SK-N-DZ (cell line): ENCODE results near the gene GOSR1.
"Not testable (repeated sequence)": the region's sequence is repeated elsewhere in the genome, so short reads cannot be mapped to it uniquely, and the experiment has no call there.

Experiments
- DNase-seq: peaks from one replicate; pipeline ENCODE4 v3.0.0-alpha.2; 2015; ENCODE audit warnings: low spot score

GOSR1 gene

GRCh38 chr17:30561766-30562165 lies 84.6 kb downstream of the GOSR1 start:
- not testable (repeated sequence) for DNase-seq

DNA sequence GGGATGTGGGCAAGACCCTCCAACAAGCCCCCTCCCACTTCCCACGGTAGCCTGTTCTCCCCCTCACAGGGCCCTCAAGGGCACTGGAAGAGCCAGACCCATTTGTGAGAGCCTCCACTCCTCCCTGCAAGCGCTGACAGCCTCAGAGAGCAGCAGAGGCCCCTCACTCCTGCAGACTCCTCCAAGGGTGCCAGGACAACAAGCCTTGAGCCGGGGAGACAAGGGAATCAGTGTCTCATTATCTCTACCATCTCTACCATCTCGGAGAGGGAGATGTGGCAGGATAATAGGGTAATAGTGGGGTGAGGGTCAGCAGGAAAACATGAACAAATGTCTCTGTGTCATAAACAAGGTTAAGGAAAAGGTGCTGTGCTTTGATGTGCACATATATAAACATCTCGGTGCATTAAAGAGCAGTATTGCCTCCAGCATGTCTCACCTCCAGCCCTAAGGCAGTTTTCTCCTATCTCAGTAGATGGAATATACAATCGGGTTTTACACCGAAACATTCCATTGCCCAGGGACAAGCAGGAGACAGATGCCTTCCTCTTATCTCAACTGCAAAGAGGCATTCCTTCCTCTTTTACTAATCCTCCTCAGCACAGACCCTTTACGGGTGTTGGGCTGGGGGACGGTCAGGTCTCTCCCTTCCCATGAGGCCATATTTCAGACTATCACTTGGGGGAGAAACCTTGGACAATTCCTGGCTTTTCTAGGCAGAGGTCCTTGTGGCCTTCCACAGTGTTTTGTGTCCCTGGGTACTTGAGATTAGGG lies 86.1 kb downstream of the GOSR1 start:
- not testable (repeated sequence) for DNase-seq

DNA sequence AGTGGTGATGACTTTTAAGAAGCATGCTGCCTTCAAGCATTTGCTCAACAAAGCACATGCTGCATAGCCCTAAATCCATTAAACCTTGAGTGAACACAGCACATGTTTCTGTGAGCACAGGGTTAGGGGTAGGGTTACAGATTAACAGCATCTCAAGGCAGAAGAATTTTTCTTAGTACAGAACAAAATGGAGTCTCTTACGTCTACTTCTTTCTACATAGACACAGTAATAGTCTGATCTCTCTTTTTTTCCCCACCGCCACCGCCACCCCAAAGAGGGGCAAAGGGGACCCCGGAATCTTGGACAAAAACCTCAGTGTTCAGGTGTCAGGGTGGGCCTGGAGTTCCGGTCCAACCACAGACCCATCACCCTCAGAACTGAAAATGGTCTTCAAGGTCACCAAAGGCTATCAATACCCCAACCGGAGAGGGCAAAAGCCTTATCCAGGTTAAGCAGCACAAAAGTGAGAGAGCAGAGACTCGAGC lies 86.7 kb downstream of the GOSR1 start:
- DNase-seq = peak; percentile 60

DNA sequence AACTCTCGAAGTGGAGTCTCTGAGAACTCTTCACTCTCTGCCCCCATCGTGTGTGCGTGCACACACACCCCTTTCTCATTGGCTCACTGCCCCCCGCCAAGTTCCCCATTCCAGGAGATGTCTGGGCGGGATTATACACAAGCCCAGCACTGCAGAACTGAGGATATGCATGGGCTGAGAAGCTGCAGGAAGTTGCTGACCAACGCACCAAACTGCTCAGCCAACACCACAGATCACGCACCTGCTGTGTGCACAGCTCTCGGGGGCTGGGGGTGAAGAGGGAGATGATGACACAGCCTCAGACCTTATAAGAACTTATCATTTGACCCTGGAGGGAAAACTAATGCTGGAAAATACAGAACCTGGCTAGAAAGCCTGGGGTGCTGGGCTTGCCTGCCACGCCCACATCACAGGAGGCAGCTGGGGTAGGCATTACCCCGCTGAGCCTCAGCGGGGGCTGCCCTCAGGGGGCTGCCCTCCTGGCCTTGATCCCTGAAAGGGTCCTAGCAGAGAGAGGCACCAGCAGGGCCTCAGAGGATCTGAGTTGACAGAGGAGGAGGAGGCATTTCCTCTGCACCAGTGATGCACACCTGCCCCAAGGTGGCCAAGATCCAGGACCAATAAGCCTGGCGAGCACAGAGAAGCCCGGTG lies 87.3 kb downstream of the GOSR1 start:
- DNase-seq = not testable (repeated sequence)

GRCh38 chr17:30565073-30565935 lies 88.1 kb downstream of the GOSR1 start:
- no peak for DNase-seq

GRCh38 chr17:30566104-30566503 lies 88.9 kb downstream of the GOSR1 start:
- DNase-seq = not testable (repeated sequence)

GRCh38 chr17:30566516-30567225 lies 89.5 kb downstream of the GOSR1 start:
- peak; percentile 73 for DNase-seq

GRCh38 chr17:30567231-30568116 lies 90.3 kb downstream of the GOSR1 start:
- peak; percentile 99 for DNase-seq

DNA sequence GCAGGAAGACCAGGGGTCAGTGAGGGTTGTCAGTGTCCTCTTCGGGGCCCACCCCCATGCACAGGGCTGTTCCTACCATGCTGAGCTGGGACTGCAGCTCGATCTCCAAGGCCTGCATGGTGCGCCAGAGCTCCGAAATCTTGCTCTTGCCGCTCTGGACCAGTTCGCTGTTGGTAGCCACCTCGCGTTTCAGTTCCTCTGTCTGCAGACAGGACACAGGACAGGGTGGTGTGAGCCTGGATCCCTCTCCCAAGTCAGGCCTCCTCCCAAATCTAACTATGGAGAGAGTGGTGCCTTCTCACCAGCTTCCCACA lies 90.9 kb downstream of the GOSR1 start:
- peak; percentile 77 for DNase-seq

GRCh38 chr17:30569531-30570175 lies 92.4 kb downstream of the GOSR1 start:
- not testable (repeated sequence) for DNase-seq

DNA sequence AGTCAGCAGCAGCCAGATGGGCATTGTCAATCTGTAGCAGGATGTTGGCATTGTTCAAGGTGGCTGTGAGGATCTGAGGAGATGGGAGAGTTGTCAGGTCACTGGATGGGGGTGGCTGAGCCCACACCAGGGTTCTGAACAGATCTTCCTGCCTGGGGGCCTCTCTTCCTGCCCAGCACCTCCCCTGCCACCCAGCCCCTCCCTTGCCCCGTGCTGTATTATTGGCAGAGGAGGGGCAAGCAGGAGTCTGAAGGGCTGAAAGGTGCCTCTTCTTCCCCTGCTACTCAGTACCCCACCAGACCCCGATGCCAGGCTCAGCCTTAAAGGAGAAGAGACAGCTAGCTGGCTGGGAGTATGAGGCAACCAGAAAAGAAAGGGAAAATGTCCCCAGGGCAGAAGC lies 93.0 kb downstream of the GOSR1 start:
- no peak for DNase-seq

DNA sequence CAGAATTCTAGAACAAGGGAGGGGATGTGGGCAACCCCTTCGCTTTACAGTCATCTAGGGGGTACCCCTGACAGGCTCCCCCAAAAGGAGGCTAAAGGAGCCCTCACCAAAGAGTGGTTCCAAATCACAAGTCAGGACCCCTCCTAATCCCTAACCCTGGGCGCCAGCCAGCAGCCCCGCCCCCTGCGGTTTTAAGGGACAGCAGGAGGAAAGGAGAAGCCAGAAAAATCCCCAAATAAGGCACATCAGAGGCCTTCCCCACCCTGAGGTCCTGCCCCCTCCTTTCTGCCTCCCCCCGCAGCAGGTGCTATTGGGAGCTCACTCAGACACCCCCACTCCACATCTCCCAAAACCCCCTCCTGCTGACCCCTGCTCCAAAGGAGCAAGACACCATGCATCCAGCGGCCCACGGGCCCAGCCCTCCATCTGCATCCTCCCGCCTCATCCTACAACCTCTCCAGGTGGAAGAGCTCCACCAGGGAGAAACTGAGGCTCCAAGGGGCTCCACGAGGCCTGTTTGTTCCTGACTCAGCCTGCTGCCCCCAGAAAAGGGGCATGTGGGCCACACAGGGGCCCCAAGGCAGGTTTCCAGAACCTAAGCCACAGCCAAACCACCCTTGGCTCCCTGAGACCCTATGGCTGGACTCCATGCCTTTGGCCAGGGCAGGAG lies 93.5 kb downstream of the GOSR1 start:
- DNase-seq = no peak

GRCh38 chr17:30571404-30571803 lies 94.2 kb downstream of the GOSR1 start:
- not testable (repeated sequence) for DNase-seq

DNA sequence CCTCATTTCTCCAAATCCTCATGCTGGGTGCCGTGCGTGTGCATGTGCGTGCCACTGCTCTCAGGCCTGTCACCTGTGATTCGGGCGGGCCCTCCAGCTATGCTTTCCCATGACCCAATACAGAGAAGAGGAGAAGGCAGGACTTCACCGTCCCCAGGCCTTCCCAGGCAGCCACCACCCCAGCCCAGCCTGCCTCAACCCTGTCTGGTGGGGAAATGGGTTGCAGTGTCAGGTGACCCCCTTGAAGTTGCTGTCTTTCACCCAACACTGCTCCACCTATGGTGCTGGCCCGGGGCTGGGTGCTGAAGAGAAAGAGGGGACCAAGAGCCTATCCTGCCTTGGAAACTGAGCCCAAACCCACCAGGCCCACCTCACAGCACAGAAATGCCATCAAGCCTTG lies 94.7 kb downstream of the GOSR1 start:
- no peak for DNase-seq

DNA sequence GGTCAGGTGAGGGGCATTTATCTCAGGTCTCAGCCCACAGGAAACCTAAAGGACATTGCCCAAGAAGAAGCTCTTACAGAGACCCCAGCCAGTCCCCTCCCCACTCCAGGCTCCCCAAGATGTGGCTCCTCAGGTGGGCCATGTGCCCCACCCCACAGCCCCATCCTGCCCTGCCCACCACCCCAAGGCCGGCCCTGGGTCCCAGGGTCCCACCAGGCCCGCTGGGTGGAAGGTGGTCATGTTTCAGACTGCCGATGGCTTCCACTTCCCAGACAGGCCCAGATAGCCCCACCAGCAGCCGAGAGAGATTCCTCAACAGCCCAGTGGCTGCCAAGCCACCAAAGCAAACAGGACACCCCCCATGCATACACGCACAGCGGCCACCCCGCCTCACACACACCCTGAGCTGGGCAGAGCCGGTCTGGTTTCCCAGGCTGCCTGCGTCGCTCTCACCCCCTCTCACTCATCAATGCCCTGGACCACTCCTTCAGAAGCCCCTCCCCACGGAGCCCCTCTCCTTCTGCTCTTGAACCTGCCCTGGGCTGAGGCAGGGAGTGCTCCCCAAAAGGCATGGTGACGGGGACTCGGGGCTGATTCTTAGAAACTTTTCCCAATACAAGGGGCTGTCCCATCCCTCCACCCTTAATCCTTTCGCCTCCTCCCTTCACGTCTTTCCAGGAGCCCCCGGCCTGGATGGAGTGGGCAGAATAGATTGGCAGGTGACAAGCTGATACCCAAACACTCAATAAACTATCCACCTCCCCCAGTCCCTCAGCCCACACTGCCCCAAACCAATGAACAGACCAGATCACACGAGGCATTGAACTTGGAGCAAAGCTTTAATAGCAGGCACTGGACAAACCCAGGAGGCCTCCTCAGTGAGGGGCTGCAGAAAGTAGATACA lies 95.7 kb downstream of the GOSR1 start:
- not testable (repeated sequence) for DNase-seq

DNA sequence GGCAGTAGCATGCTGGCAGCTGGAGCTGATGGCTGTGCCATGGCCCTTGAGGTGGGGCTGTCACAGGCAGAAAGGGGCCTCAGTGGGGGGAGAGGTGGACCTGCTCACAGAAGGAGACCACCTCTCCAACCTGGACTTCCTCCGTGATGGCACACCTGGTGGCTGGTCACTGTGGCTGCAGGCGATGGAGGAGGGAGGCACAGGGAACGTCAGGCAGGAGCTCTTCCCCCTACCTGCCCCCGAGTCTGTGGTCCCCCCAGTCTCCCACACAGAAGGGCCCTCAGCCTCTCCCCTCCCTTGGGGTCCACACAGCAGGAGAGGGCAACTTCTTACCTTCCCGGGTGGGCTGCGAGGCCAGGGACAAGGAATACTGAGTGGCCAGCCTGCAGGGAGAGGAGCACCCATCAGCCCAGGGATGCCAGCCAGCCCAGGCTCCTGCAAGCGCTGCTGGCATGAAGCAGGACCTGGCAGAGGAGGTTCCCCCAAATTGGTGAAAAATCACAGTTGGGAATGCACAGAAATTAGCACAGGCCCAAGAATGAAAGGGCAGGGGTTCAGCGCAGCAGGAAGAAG lies 96.5 kb downstream of the GOSR1 start:
- no peak for DNase-seq

DNA sequence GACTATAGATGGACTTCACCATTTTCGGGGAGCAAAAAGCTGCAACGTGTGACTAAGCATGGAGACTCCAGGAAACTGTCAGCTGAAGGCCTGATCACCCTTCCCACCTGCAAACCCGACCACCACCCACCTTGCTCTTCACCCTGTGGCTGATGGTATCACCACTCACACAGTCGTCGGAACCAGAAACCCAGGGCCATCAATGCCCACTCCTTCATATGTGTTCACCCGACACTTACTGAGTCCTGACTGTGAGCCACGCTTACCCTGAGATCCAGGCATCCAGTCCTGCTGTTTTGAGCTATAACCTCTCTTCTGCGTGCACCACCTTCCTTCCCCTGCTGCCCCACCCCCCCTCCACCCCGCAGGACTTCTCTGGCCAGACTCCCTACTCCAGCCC lies 97.1 kb downstream of the GOSR1 start:
- DNase-seq = not testable (repeated sequence)

DNA sequence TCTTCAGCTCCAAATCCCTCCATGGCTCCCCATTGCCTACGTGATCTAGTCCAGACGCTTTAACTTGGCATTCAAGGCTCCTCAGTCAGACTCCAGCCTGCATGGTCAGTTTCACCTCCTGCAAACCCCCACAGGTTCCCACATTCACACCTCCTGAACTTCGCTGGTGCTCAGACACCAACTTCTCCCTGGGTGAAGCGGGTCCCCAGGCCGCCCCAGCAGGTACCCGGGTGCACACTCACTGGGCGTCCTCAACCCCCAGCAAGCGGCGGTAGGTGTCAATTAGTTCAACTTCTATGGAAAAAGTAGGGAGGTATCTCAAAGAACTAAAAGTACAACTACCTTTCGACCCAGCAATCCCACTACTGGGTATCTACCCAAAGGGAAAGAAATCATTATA lies 97.6 kb downstream of the GOSR1 start:
- DNase-seq = not testable (repeated sequence)
